ENCODE results near the gene PHKB.

- TF ChIP-seq CREB1 (IDR thresholded peaks at IDR 0.05), result no peak
- TF ChIP-seq CTCF (IDR thresholded peaks at IDR 0.05; ENCODE audit: control extremely low read depth in 1 of 3, insufficient read depth in 1 of 3, low read depth in 1 of 3, low read length in 3 of 3), result no peak
- TF ChIP-seq MAX (IDR thresholded peaks at IDR 0.05), result no peak
- no peak for TF ChIP-seq NRF1 (IDR thresholded peaks at IDR 0.05; ENCODE audit: low read depth, low read length)
- no peak for TF ChIP-seq ATF2 (IDR thresholded peaks at IDR 0.05; ENCODE audit: low read length)
- TF ChIP-seq RAD21 (IDR thresholded peaks at IDR 0.05 in 1 of 2, conservative IDR thresholded peaks at IDR 0.05 in 1 of 2; ENCODE audit: low read depth in 2 of 2, low read length in 2 of 2), result no peak; a peak in 1 of 4 replicates
- no peak for TF ChIP-seq POLR2A (IDR thresholded peaks at IDR 0.05; ENCODE audit: control extremely low read depth in 1 of 2, low read depth in 2 of 2, low read length in 2 of 2)
- TF ChIP-seq EGR1 (IDR thresholded peaks at IDR 0.05; ENCODE audit: borderline replicate concordance, low read depth, low read length), result no peak
- no peak for TF ChIP-seq USF2 (IDR thresholded peaks at IDR 0.05; ENCODE audit: low read length)
- no peak for TF ChIP-seq EZH2 (IDR thresholded peaks at IDR 0.05; ENCODE audit: low read depth, low read length, severe bottlenecking)
- TF ChIP-seq BACH1 (IDR thresholded peaks at IDR 0.05; ENCODE audit: low read length), result no peak
Observed at GRCh38 chr16:47731252-47731651, 270.1 kb downstream of the PHKB start.

All from H1 (cell line).